Peyer's patch (tissue), 4 donors: Measurements from ENCODE around the gene LRGUK.

Experiments
- CTCF ChIP-seq, 6 experiments: fragments of 450-650 bp in 4 of 6; fragments of 200-600 bp in 2 of 6; sonication (generic) in 1 of 6; IDR thresholded peaks; one replicate each; pipeline ENCODE4 v1.5.1; 2017 to 2019; ENCODE audit warnings: antibody characterized with exemption in 6 of 6, mild to moderate bottlenecking in 3 of 6, moderate library complexity in 1 of 6
- POLR2A ChIP-seq, 2 donors: fragments of 450-650 bp; IDR thresholded peaks; one replicate each; pipeline ENCODE4 v1.5.1; 2017; ENCODE audit warnings: antibody characterized with exemption in 2 of 2, mild to moderate bottlenecking in 2 of 2, moderate library complexity in 2 of 2

DNA sequence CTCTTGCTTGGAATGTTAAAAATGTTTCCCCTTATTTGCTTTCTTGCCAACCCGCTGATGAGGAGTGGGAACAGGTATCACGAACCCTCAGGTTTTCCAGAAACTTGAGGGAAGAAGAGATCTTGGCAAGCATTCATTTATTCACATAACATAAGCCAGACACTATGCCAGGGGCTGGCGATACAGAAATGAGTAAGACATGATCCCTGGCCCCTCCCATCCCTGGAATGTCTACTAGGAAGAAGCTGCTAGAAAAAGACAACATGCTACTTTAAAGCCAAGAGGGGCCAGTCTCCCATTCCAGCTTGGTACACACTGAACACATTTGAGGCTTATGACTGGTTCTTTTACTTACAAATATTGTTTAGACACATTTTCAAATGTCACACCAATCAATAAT lies 163.1 kb downstream of the LRGUK start:
- TF ChIP-seq POLR2A (IDR thresholded peaks at IDR 0.05) (no peak), CTCF (IDR thresholded peaks at IDR 0.05) (no peak)
